Thyroid gland (tissue), 4 donors: Measurements from ENCODE around the gene EPHB3. TPM values are rescaled to one million over a fixed set of nuclear protein-coding genes. Genes with fewer than 3 reads are reported as not detected.

Experiments used
- DNase-seq, 2 donors: peaks; one replicate each; pipeline ENCODE4 v3.0.0-alpha.2; 2019
- H3K27ac ChIP-seq, 3 donors: fragments of 200-600 bp; sonication (generic); 1 replicate in 2 of 3; 2 replicates in 1 of 3; pipeline ENCODE4 v1.5.1; 2016 to 2019; ENCODE audit warnings: mild to moderate bottlenecking in 1 of 3, moderate library complexity in 1 of 3
- H3K27me3 ChIP-seq: fragments of 200-600 bp; sonication (generic); one replicate; pipeline ENCODE4 v1.5.1; 2019
- H3K36me3 ChIP-seq, 2 donors: fragments of 200-600 bp; sonication (generic); one replicate each; pipeline ENCODE4 v1.5.1; 2016 to 2019
- H3K4me1 ChIP-seq, 2 donors: fragments of 200-600 bp; sonication (generic); one replicate each; pipeline ENCODE4 v1.5.1; 2017 to 2019
- H3K4me3 ChIP-seq, 3 donors: fragments of 200-600 bp; sonication (generic); replicated peaks in 1 of 3; 1 replicate in 2 of 3; 2 replicates in 1 of 3; pipeline ENCODE4 v1.5.1; 2016; ENCODE audit warnings: mild to moderate bottlenecking in 1 of 3
- H3K9me3 ChIP-seq: fragments of 200-600 bp; sonication (generic); one replicate; pipeline ENCODE4 v1.5.1; 2017
- CTCF ChIP-seq, 6 experiments: fragments of 200-600 bp in 3 of 6; fragments of 450-650 bp in 3 of 6; sonication (generic) in 3 of 6; IDR thresholded peaks; one replicate each; pipeline ENCODE4 v1.5.1; 2016 to 2019; ENCODE audit warnings: antibody characterized with exemption in 6 of 6, mild to moderate bottlenecking in 2 of 6, inconsistent platforms in 1 of 6, moderate library complexity in 1 of 6
- POLR2A ChIP-seq, 2 donors: fragments of 450-650 bp; IDR thresholded peaks; one replicate each; pipeline ENCODE4 v1.6.1; 2017; ENCODE audit warnings: antibody characterized with exemption in 2 of 2, mild to moderate bottlenecking in 2 of 2, moderate library complexity in 1 of 2
- WGBS, 2 donors: methylation state at CpG; one replicate each; pipeline ENCODE4 v1.1.5; 2017; 5-methylcytosine and 5-hydroxymethylcytosine counted together
- intact Hi-C: fragments of 100-400 bp; cut with DNase I; formaldehyde crosslinking; loops from one replicate; pipeline ENCODE4 v1.15.1; 2023
- total RNA-seq, 4 donors: library from RNA; depleted of rRNA; stranded (reverse); fragments of >200 nt; gene quantifications; one replicate each; pipeline ENCODE4 v1.2.3, GENCODE V29; 2016

The EPHB3 gene
- total RNA-seq, 4 donors from 2014 or later = 0.46 to 2.7 (median 1.1) TPM

GRCh38 chr3:184590795-184591194, 29.2 kb downstream of the EPHB3 start:
- Histone ChIP-seq H3K9me3 (no peaks in the 10 kb centered on the region), H3K4me1 (peaks cover 0 to 13% of the 10 kb centered on the region in 2 donors), H3K27ac (no peak overlapping the region), H3K36me3 (no peaks in the 10 kb centered on the region), H3K27me3 (no peaks in the 10 kb centered on the region), H3K4me3 (no peak overlapping the region)
- no peak for TF ChIP-seq POLR2A (IDR thresholded peaks at IDR 0.05)
- TF ChIP-seq CTCF (IDR thresholded peaks at IDR 0.05) = no peak
- no peak for DNase-seq
- intact Hi-C loops = no loop called here
- WGBS, 2 donors = 31 to 64% methylated on average over 5 to 6 of the region's 6 CpGs

- no peak for DNase-seq
- no peaks in the 10 kb centered on the region for H3K36me3 ChIP-seq
- H3K9me3 ChIP-seq = no peaks in the 10 kb centered on the region
- no peak overlapping the region for H3K4me3 ChIP-seq
- H3K4me1 ChIP-seq = peaks cover 0 to 13% of the 10 kb centered on the region in 2 donors
- WGBS, 2 donors = 78 to 93% methylated on average over 5 of the region's 6 CpGs
- no peaks in the 10 kb centered on the region for H3K27me3 ChIP-seq
- TF ChIP-seq POLR2A (IDR thresholded peaks at IDR 0.05) (no peak), CTCF (IDR thresholded peaks at IDR 0.05) (no peak)
- H3K27ac ChIP-seq = no peak overlapping the region
- intact Hi-C loops = no loop called here
Measured at GRCh38 chr3:184591789-184592188, 30.2 kb downstream of the EPHB3 start.

- DNase-seq = peak in 1 of 2 donors; percentile 38
- Histone ChIP-seq H3K27me3 (no peaks in the 10 kb centered on the region), H3K9me3 (no peaks in the 10 kb centered on the region), H3K36me3 (no peaks in the 10 kb centered on the region), H3K4me3 (no peak overlapping the region), H3K4me1 (peaks cover 0 to 13% of the 10 kb centered on the region in 2 donors), H3K27ac (no peak overlapping the region)
- WGBS, 2 donors = 72 to 77% methylated on average over 13 to 17 of the region's 17 CpGs
- intact Hi-C loops = no loop called here
- TF ChIP-seq CTCF (IDR thresholded peaks at IDR 0.05) (no peak), POLR2A (IDR thresholded peaks at IDR 0.05) (no peak)
Measured at GRCh38 chr3:184592371-184593219, 31.0 kb downstream of the EPHB3 start.

- Histone ChIP-seq H3K36me3 (no peaks in the 10 kb centered on the region), H3K9me3 (no peaks in the 10 kb centered on the region), H3K27me3 (no peaks in the 10 kb centered on the region), H3K4me1 (peaks cover 0 to 13% of the 10 kb centered on the region in 2 donors), H3K4me3 (no peak overlapping the region), H3K27ac (no peak overlapping the region)
- TF ChIP-seq CTCF (IDR thresholded peaks at IDR 0.05) = no peak
- no peak for TF ChIP-seq POLR2A (IDR thresholded peaks at IDR 0.05)
- DNase-seq = no peak
- intact Hi-C loops = no loop called here
- WGBS, 2 donors = 66 to 78% methylated on average over 7 of the region's 7 CpGs
Measured at GRCh38 chr3:184593220-184593927, 31.8 kb downstream of the EPHB3 start.

- 81 to 90% methylated on average over 10 of the region's 10 CpGs for WGBS, 2 donors
- TF ChIP-seq POLR2A (IDR thresholded peaks at IDR 0.05) (no peak), CTCF (IDR thresholded peaks at IDR 0.05) (no peak)
- intact Hi-C loops = no loop called here
- Histone ChIP-seq H3K27me3 (no peaks in the 10 kb centered on the region), H3K36me3 (no peaks in the 10 kb centered on the region), H3K4me3 (no peak overlapping the region), H3K9me3 (no peaks in the 10 kb centered on the region), H3K4me1 (peaks cover 0 to 13% of the 10 kb centered on the region in 2 donors), H3K27ac (no peak overlapping the region)
- no peak for DNase-seq
Measured at GRCh38 chr3:184593928-184594303, 32.3 kb downstream of the EPHB3 start.
